ENCODE measurements around the gene GPC6.

GPC6 gene

DNA sequence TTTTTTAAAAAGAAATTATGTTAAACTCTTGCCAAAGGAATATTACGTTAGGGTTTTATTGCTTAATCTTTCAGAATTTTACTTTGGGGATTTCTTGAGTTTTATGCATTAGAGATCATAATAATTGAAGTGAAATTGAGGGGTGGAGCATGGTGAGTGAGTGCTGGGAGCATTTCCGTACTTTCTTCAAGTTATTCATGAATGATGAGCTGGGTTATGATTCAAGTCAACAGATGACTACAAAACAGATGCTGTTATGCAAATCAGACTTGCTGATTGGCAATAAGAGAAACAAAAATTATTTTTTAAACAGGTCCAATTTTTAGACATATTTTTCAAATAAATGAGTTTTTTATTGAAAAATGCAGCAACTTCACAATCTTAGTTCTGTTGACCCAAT, 748.6 kb downstream of the GPC6 start:
- no peak overlapping the region for H3K27ac ChIP-seq
- no peaks in the 10 kb centered on the region for H3K27me3 ChIP-seq (ENCODE audit: insufficient read depth, low read depth, severe bottlenecking)
- H3K9me3 ChIP-seq (ENCODE audit: severe bottlenecking) = no peaks in the 10 kb centered on the region
- TF ChIP-seq, protein P1, sequence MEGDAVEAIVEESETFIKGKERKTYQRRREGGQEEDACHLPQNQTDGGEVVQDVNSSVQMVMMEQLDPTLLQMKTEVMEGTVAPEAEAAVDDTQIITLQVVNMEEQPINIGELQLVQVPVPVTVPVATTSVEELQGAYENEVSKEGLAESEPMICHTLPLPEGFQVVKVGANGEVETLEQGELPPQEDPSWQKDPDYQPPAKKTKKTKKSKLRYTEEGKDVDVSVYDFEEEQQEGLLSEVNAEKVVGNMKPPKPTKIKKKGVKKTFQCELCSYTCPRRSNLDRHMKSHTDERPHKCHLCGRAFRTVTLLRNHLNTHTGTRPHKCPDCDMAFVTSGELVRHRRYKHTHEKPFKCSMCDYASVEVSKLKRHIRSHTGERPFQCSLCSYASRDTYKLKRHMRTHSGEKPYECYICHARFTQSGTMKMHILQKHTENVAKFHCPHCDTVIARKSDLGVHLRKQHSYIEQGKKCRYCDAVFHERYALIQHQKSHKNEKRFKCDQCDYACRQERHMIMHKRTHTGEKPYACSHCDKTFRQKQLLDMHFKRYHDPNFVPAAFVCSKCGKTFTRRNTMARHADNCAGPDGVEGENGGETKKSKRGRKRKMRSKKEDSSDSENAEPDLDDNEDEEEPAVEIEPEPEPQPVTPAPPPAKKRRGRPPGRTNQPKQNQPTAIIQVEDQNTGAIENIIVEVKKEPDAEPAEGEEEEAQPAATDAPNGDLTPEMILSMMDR (IDR thresholded peaks at IDR 0.05; ENCODE audit: low read depth, low read length) = no peak
- peaks cover 2% of the 10 kb centered on the region; the same call in 1 of the 2 replicates for H3K36me3 ChIP-seq
- DNase-seq = no peak
- H3K4me3 ChIP-seq (ENCODE audit: low read depth, low read length) = no peak overlapping the region

GRCh38 chr13:93976528-93976927, 749.9 kb downstream of the GPC6 start:
- no peak overlapping the region for H3K27ac ChIP-seq
- H3K4me3 ChIP-seq (ENCODE audit: low read depth, low read length) = no peak overlapping the region
- no peaks in the 10 kb centered on the region for H3K9me3 ChIP-seq (ENCODE audit: severe bottlenecking)
- peaks cover 2% of the 10 kb centered on the region; the same call in 1 of the 2 replicates for H3K36me3 ChIP-seq
- TF ChIP-seq, protein P1 (IDR thresholded peaks at IDR 0.05; ENCODE audit: low read depth, low read length) = no peak
- DNase-seq = peak; percentile 30
- H3K27me3 ChIP-seq (ENCODE audit: insufficient read depth, low read depth, severe bottlenecking) = no peaks in the 10 kb centered on the region

GRCh38 chr13:93977986-93978385, 751.4 kb downstream of the GPC6 start:
- H3K27ac ChIP-seq = no peak overlapping the region
- no peak for DNase-seq
- no peaks in the 10 kb centered on the region for H3K27me3 ChIP-seq (ENCODE audit: insufficient read depth, low read depth, severe bottlenecking)
- H3K9me3 ChIP-seq (ENCODE audit: severe bottlenecking) = no peaks in the 10 kb centered on the region
- no peak overlapping the region for H3K4me3 ChIP-seq (ENCODE audit: low read depth, low read length)
- peaks cover 2% of the 10 kb centered on the region; the same call in 1 of the 2 replicates for H3K36me3 ChIP-seq
- TF ChIP-seq, protein P1 (IDR thresholded peaks at IDR 0.05; ENCODE audit: low read depth, low read length) = no peak

DNA sequence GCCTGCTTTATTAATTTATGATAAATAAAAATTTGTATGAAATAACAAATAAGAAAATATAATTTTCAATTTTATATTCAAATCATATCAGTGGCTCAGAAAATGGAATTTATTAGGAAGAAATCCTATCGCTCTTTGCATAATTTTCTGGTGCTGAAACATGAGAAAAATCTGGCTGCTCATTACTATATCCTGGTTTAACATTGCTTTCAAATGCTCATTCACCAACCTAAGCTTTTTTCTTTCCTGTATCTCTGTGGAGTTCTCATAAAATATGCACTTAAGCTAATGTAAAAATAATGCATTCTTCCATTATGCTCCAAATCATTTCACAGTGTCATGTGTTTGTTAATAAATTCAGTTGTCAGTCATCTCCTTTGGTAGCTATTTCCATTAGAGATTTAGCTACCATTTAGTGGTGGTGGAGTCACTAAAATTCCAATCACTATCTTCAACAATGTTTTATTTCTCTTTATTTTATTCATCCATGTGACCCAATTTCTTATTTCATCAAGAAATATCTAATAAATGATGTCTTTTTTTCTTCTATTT, 754.9 kb downstream of the GPC6 start:
- DNase-seq = no peak
- TF ChIP-seq, protein P1 (IDR thresholded peaks at IDR 0.05; ENCODE audit: low read depth, low read length) = no peak
- H3K27ac ChIP-seq = no peak overlapping the region

DNA sequence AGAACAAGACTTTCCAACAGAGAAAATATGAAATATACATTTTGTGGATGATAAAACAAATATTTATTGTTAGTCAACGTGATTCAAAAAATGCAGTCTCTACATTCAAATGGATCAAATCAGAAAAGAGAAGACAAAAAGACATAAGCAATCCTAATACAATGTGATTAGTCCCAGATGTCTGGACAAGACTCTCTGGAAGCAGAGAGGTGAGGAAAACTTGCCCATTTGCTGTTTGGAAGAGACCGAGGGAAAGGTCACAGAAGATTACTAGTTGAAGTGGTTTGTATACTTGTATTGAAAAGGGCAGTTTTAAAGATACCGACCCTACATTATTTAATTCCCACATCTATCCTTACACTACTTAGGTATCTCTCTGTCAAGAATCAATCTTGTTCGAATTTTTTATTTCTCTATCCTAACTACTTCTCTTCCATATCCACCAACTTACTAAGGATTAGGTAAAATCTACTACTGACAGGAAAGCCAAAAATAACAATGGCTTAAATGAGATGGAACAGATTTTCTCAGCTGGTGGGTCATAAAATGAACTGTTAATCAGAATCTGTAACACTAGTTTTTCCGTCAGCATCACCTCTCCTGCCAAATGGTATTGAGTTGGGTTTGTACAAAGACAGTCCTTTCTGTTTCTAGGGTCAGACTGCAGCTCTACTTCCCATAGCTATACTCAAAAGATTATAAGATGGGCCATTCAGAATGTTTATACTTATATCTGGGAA, 755.7 kb downstream of the GPC6 start:
- Histone ChIP-seq H3K36me3 (peaks cover 2% of the 10 kb centered on the region; the same call in 1 of the 2 replicates), H3K4me3 (ENCODE audit: low read depth, low read length) (no peak overlapping the region), H3K27ac (no peak overlapping the region), H3K9me3 (ENCODE audit: severe bottlenecking) (no peaks in the 10 kb centered on the region), H3K27me3 (ENCODE audit: insufficient read depth, low read depth, severe bottlenecking) (no peaks in the 10 kb centered on the region)
- DNase-seq = no peak
- TF ChIP-seq, protein P1 (IDR thresholded peaks at IDR 0.05; ENCODE audit: low read depth, low read length) = no peak

More for the DNA sequence above, 754.9 kb downstream of the GPC6 start:
- H3K36me3 ChIP-seq = peaks cover 2% of the 10 kb centered on the region; the same call in 1 of the 2 replicates
- H3K9me3 ChIP-seq (ENCODE audit: severe bottlenecking) = no peaks in the 10 kb centered on the region
- H3K27me3 ChIP-seq (ENCODE audit: insufficient read depth, low read depth, severe bottlenecking) = no peaks in the 10 kb centered on the region
- H3K4me3 ChIP-seq (ENCODE audit: low read depth, low read length) = no peak overlapping the region
